GM12892 (cell line): ENCODE data around the gene TEX9.
"Not testable (repeated sequence)": the region's sequence is repeated elsewhere in the genome, so short reads cannot be mapped to it uniquely, and the experiment has no call there.

Experiments
- DNase-seq: peaks from one replicate; pipeline ENCODE4 v3.0.0; 2011; ENCODE audit not compliant: insufficient read length
- FAIRE-seq: peaks from 2 replicates; lab custom pipeline; 2011; peaks lifted over from hg19 to GRCh38; lab: Jason Lieb, UNC
- POLR2A ChIP-seq: IDR thresholded peaks from 2 replicates; pipeline ENCODE4 v1.6.1; 2011; ENCODE audit warnings: low read depth, low read length, control low read depth
- POLR2AphosphoS5 ChIP-seq: IDR thresholded peaks from 2 replicates; pipeline ENCODE4 v1.6.1; 2011; ENCODE audit warnings: low read depth, low read length, control low read depth
- TAF1 ChIP-seq: IDR thresholded peaks from 2 replicates; pipeline ENCODE4 v1.6.1; 2011; ENCODE audit warnings: low read depth, mild to moderate bottlenecking, control low read depth, low read length, borderline replicate concordance

Gene TEX9

GRCh38 chr15:56367156-56367555 is 1.9 kb downstream of the TEX9 start:
- DNase-seq (no peak), FAIRE-seq (peak; percentile 88)
- no peak for TF ChIP-seq POLR2A
- TF ChIP-seq TAF1 = no peak
- no peak for TF ChIP-seq POLR2AphosphoS5

- TF ChIP-seq POLR2AphosphoS5 (no peak), POLR2A (no peak), TAF1 (peak; percentile 35; the same call in 1 of the 2 replicates)
- DNase-seq (no peak), FAIRE-seq (peak; percentile 76)
Measured at GRCh38 chr15:56369234-56369633, 4.0 kb downstream of the TEX9 start.

- TF ChIP-seq TAF1 (no peak), POLR2AphosphoS5 (no peak), POLR2A (no peak)
- FAIRE-seq (peak; percentile 97), DNase-seq (no peak)
Measured at GRCh38 chr15:56371495-56372147, 6.4 kb downstream of the TEX9 start.

GRCh38 chr15:56374693-56375092 is 9.5 kb downstream of the TEX9 start:
- DNase-seq, FAIRE-seq: not testable (repeated sequence)

GRCh38 chr15:56377822-56378221 is 12.6 kb downstream of the TEX9 start:
- DNase-seq = not testable (repeated sequence)
- FAIRE-seq = peak; percentile 67

GRCh38 chr15:56383010-56383409 is 17.8 kb downstream of the TEX9 start:
- peak; percentile 46 for FAIRE-seq

GRCh38 chr15:56385908-56386307 is 20.7 kb downstream of the TEX9 start:
- FAIRE-seq = no peak
- no peak for DNase-seq
- TF ChIP-seq POLR2AphosphoS5 (no peak), POLR2A (no peak), TAF1 (no peak)

More at GRCh38 chr15:56383010-56383409, 17.8 kb downstream of the TEX9 start:
- DNase-seq = no peak
- TF ChIP-seq POLR2AphosphoS5 (no peak), TAF1 (no peak), POLR2A (no peak)

GRCh38 chr15:56390739-56391267 is 25.6 kb downstream of the TEX9 start:
- DNase-seq (no peak), FAIRE-seq (no peak)
- TF ChIP-seq POLR2A (no peak), POLR2AphosphoS5 (no peak), TAF1 (no peak)

- no peak for DNase-seq
- TF ChIP-seq TAF1 = no peak
- TF ChIP-seq POLR2AphosphoS5 = no peak
- no peak for TF ChIP-seq POLR2A
- FAIRE-seq = no peak
Measured at GRCh38 chr15:56393277-56393676, 28.1 kb downstream of the TEX9 start.

GRCh38 chr15:56394909-56395308 is 29.7 kb downstream of the TEX9 start:
- FAIRE-seq = no peak
- DNase-seq = no peak
- TF ChIP-seq POLR2A (no peak), POLR2AphosphoS5 (no peak)

- FAIRE-seq, DNase-seq: not testable (repeated sequence)
Measured at GRCh38 chr15:56397325-56397724, 32.1 kb downstream of the TEX9 start.

GRCh38 chr15:56399209-56399608 is 34.0 kb downstream of the TEX9 start:
- DNase-seq, FAIRE-seq: not testable (repeated sequence)

- TF ChIP-seq TAF1 (no peak), POLR2AphosphoS5 (no peak), POLR2A (no peak)
- DNase-seq (no peak), FAIRE-seq (peak; percentile 80)
Measured at GRCh38 chr15:56410721-56411120, 45.5 kb downstream of the TEX9 start.
